GM21825 (cell line): Measurements from ENCODE around the gene MBOAT1.
A peak's percentile ranks its signal among the peaks of the same experiment; 100 is the strongest.
"Not testable (repeated sequence)": the region's sequence is repeated elsewhere in the genome, so short reads cannot be mapped to it uniquely, and the experiment has no call there.

Experiments
- ATAC-seq: cut with Tn5 transposase; IDR thresholded peaks from one replicate; pipeline ENCODE4 v1.9.1; 2021; ENCODE audit warnings: mild to moderate bottlenecking, moderate library complexity; ENCODE audit not compliant: unreplicated experiment

The MBOAT1 gene

DNA sequence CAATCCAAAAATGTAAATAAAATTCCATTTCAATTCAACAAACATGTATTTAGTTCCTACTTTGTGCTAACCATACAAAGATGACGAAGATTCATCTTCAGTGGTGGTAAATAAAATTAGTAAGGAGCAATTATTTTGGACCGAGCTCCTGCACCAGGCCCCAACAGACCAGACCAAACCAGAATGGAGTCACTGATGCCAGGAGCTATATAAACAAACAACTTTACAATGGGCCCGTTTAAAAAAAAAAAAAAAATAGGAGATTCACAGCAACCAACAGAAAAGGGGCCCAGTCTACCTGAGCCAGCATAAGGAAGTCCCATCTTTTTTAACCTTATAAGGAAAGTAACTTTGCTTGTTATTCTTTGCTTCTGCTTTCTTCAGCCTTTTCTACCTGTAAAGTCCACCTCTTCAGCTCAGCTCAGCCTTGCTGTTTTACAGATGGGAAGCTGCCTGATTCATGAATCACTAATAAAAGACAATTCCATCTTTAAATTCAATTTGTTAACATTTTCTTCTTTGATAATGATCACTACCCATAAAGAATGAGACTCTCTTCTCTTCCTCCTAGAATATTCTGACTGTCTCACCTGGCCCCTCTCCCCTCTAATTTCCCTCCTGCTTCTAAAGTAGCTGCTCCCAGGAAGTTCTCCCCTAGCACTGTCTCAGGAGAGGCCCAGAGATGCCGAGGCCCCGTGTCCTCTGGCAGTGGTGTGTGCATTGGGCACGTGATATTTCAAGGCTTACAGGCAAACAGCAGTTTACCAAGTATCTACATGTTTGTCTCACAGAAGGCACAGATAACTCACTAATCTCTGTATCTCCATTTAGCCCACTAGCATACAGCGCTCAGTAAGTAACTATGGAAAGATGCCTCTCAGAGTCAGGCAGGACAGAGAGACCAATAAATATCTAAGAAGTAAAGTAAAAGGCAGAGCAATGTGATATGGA is 8.4 kb downstream of the MBOAT1 start:
- ATAC-seq: no peak

DNA sequence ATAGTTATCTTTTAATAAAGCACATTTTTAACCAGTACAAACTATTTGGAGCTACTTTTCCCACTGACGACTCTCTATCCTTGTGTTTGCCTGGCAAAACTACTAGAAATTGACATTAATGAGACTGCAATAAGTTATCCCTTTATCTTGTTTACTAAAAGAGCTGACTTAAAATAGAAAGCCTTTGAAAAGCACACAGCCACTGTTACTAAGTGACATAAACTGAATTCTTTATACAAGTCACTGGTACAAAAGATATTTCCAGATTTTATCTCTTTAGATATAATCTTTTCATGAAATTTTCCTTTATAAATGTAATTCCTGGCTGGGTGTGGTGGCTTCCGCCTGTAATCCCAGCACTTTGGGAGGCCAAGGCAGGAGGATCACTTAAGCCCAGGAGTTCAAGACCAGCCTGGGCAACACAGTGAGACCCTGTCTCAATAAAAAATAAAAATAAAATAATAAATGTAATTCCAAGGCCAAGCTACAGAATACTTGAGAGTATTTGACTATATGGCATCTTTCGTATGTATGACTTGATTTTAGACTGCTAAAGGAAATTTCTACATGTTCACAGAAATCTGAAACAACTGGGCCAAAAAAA is 9.5 kb downstream of the MBOAT1 start:
- ATAC-seq: no peak

DNA sequence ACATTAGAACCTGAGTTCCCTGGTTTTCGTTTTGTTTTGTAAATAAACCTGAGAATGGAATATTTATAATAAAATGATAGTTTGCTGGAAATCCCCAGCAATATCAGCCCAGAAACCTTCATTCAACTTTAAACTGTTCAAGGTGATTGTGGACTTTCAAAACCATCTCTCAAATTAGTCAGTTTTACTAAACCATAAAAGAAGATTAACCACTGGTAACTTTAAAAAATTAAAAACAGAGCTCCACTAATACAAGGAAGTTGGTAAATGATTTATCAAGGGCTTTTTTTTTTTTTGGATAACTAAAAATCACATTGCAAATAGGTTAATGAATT is 10.0 kb downstream of the MBOAT1 start:
- ATAC-seq: no peak

DNA sequence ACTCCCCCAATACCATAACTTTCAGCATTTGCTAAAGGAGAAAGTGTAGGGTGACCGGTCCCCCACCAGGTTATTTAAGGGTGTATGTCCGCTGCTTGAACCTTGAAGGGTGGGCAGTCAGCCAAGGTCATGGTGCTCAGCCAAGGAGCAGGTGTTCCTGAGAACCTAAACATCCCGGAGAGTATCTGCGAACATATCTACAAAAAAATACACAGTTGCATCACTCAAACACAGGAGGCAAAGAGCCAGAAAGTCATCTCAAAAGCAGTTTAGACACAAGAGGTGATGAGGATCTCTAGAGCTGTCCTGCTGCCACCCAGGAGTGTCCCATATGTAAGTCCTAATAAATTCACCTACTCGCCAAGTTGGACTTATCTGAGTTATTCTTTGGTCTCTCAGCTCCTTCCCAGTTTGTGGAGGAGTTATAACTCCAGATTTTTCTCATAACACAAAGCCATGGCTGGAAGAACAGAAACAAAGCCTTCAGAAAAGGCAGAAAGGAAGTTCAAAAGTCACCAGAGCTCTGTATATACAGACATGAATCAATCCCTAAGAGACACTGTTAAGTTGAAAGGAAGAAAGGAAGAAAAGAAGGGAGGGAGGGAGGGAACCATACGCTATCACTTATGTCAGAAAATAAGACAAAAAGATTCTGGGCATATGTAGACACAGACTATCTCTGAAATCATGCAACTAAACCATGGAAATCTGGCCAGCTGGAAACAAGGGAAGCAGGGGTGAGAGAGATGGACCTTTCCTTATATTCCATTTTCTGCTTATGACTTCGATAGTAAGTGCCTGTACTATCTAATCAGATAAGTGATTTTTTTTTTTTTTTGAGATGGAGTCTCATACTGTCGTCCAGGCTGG is 11.3 kb downstream of the MBOAT1 start:
- no peak for ATAC-seq

DNA sequence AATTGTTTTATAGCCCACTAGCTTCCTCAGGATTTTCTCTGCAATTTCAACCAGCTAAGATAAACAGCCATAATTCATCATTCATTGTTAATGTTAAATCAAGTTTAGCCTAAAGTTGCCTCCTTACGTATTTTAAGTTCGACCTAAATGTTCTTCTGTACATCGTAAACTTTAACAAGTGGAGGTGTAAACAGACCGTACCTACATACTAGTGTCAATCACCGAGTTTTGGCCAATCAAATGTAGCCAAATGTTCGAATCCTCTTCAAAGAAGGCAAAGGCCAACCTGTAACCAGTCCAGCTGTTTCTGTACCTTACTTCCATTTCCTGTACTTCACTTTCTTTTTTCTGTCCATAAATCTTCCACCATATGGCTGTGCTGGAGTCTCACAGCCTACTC is 13.5 kb downstream of the MBOAT1 start:
- ATAC-seq: no peak

DNA sequence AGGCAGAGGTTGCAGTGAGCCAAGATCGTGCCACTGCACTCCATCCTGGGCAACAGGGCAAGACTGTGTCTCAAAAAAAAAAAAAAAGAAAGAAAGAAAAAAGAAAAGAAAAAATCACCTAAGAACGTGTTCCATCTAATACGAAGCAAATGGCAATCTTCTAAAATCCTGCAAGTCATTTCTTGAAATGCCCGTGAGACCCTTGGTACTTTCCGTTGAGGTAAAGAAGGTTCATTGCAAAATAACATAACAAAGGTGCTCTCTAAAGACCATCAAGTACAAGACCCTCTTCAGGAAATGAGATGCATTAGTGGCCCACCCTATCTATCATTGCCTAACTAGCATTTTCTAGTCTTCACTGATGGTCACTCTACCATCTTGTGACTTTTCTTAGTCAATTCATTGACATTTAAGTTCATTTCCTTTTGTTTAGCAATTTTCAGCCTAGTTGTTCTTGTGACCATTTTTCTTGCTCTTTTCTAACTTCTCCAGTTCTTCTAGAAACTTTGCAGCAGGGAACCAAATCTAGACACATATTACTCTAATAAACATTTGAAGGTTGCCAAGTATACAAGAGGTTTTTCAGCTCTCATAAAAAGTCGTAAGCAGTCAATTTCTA is 14.0 kb downstream of the MBOAT1 start:
- no peak for ATAC-seq

DNA sequence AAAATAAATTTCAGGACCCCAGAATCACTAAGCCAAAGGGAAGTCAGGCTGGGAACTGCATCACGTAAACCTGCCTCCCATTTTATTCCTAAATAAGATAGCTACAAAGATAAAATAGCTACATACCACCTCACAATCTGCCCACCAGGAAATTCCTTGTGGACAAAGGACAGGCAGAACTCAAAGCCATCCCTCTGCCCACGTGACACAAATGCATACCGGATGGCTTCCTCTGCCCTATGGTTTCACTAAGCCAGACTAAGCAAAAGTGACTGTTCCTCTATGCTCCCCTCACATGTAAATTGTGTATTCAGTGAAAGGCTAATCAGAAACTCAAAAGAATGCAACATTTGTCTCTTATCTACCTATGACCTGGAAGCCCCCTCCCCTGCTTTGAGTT is 15.0 kb downstream of the MBOAT1 start:
- ATAC-seq: no peak

DNA sequence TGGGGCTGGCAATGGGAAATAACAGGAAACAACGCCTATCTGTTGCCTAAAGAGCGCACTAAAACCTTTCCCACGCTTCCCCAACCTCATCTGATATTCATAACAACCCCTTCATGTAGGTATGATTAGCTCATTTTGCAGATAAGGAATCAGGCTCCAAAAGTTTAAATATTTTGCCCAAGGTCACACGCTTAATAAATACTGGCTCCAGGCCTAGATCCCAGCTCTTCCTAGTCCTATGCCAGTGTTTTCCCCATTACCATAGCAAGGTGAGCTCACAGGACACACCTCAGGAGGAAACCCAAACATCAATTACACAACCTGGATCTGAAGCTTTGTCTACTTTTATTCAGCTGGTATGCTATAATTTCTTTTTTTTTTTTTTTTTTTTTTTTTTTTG is 19.6 kb downstream of the MBOAT1 start:
- ATAC-seq: no peak

DNA sequence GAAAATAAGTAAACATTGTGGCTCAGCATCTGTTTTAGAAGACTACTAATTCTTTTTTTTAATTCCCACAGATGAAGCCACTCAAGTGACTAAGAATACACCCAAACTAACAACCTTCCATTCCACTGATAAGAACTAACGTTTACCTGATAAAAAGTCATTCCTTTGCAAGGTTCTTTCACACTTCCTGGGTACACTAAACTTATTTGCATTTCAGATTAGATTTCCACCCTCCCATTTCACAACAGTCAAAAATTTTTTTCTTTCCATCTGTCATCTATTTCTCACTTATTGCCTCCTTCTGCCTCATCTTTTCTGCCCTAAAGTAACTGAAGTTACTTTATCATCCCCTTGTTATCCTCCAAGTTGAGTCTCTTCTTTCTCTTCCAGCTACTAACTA is 20.3 kb downstream of the MBOAT1 start:
- ATAC-seq: no peak

DNA sequence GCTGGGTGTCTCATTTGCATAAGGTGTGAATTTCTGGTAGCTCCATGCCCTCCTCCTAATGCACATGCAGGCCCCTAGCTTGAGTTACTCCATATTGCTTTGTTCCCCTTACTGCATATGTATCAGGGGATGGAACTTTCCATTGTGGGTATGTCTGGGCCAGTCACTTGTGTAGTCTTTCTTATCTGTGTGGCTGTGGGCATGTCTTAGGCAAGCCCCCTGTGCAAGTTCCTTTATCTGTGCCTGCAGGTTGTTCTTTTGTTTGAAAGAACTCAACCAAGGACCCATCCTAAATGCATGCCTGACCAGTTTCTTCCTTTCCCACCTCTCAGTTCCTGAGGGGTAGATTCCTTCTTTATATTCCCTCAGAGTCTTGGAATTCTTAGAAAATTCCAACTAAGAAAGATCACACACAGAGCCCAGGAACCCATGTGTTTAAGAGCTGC is 23.6 kb downstream of the MBOAT1 start:
- ATAC-seq: no peak

DNA sequence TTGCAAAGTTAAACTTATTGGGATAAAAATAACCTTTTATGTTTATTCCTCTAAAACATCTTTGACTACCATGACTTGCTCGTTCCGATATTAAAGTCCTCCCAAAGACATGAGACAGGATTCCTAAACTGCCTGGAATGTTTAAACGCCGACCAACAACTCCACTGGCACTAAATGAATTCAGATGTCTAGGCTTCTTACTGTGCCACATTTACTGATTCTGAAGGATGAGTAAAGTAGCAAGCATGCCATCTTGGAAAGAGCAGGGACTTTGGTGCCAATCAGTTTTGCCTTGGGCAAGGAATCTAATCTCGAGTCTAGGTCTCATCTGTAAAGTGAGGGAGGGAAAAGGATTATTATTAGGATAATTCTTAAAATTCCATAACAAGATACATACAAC is 25.3 kb downstream of the MBOAT1 start:
- ATAC-seq: no peak

DNA sequence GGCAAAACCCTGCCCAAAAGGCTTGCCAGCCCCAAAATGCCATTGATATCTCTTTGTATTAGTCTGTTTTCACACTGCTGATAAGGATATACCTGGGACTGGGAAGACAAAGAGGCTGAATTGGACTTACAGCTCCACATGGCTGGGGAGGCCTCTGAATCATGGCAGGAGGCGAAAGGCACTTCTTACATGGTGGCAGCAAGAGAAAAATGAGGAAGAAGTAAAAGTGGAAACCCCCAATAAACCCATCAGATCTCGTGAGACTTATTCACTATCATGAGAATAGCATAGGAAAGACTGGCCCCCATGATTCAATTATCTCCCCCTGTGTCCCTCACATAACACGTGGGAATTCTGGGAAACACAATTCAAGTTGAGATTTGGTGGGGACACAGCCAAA is 28.6 kb downstream of the MBOAT1 start:
- no peak for ATAC-seq

DNA sequence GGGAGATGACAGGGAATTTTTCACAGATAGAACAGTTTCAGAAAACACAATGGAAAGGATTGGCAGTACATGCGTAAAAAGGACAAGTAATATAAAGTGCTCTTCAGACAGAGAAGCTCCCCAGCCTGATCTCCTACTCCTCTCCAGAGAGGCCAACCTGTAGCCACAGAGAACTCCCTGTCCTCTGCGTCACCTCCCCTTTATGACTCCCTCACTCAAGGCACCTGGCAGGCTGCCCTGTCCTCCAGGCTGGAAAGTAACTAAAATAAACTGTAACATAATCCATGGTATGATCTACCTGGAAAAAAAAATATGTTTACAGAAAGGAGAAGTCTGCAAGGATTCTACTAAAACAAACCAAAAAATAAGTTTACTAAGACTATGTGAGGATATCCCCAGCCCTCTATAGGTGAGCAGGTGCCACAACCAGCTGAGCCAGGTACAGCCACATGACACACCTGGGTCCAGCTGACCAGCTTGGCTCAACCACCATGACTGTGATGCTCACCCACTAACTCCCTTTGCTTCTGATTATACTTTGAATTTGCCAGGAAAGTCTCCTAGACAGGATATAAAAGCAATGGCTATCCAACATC is 29.2 kb downstream of the MBOAT1 start:
- no peak for ATAC-seq

DNA sequence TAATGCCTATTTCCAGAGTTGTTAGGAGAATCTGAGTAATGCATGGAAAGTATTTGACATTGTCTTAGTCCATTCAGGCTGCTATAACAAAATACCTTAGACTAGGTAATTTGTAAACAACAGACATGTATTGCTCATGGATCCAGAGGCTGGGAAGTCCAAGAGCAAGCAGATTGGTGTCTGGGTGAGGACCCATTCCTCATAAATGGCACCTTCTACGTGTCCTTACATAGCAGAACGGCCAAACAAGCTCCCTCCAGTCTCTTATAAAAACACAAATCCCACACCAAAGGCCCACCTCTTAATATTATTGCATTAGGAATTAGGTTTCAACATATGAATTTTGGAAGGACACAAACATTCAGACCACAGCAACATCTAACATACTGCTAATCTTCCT is 30.2 kb downstream of the MBOAT1 start:
- no peak for ATAC-seq

DNA sequence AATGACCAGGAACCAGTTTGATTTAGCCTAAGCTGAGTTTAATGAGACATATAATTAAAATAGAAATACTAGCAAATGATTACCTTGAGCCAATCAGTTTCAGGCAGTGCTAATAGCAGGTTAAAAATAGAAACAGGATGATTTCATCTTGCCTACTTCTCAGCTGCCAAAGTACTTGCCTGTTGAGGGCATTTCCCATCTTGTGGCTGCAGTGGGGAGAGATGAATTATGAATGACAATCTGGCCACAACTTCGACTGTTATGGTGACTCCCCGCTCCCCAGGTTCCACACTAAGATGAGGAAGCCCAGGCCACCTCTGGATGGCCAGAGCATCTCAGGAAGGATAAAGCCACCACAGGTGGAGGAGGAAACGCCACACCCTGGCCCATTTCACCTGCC is 31.3 kb downstream of the MBOAT1 start:
- peak; percentile 86 for ATAC-seq

DNA sequence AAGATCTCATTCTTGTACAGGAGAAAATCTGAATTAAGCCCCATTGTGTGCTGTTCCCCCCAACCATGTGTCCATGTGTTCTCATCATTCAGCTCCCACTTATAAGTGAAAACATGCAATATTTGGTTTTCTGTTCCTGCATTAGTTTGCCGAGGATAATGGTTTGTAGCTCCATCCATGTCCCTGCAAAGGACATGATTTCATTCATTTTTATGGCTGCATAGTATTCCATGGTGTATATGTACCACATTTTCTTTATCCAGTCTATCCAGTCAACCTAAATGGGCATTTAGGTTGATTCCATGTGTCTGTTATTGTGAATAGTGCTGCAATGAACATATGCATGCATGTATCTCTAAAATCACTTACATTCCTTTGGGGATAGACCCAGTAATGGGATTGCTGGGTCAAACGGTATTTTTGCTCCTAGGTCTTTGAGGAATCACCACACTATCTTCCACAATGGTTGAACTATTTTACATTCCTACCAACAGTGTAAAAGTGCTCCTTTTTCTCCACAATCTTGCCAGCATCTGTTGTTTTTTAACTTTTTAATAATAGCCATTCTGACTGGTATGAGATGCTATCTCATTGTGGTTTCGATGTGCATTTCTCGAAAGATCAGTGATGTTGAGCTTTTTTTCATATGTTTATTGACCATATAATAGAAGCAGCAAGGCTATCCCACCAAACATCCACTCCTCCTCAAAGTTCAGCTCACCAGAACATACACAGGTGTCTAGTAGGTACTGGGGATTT is 32.8 kb downstream of the MBOAT1 start:
- ATAC-seq: not testable (repeated sequence)

DNA sequence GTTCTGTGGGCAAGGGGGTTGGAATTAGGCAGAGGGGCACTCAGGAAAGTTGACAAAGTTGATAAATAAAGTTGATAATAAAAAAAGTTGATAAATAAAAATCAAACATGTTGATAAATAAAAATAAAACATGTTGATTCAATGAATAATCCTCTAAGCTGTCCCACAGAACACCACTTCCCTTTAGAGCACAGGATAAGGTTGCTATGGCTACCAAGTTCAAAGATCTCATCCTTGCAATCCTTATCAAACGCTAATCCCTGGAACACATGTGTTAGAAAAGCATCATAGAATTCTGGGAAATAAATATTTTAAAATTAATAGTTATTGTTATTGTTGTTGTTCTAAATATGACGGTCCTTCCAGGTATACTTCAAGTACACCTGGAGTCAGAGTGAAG is 33.9 kb downstream of the MBOAT1 start:
- ATAC-seq: no peak

DNA sequence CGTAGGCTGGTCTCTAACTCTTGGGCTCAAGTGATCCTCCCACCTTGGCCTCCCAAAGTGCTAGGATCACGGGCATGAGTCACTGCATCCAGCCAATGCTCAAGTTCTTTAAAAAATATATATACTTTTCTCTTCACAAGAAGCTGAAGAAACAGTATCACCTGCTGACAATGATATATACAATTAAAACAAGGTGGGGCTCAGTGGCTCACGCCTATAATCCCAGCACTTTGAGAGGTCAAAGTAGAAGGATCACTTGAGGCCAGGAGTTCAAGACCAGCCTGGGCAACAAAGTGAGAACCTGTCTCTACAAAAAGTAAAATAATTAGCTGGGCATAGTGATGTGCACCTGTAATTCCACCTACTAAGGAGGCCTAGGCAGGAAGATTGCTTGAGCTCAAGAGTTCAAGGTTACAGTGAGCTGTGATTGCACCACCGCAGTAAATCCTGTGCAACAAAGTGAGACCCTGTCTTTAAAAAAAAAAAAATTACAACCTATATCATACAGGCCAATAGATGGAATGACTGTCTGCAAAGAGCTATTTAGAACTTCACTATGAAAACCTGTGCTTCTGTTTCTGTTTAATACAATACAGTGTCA is 36.4 kb downstream of the MBOAT1 start:
- ATAC-seq: no peak
